Fibroblast of lung (primary cell): ENCODE data around the gene SLC38A8. TPM values are rescaled to one million over a fixed set of nuclear protein-coding genes. Genes with fewer than 3 reads are reported as not detected.

ENCODE experiments used
- DNase-seq, 2 donors: peaks; one replicate each; pipeline versions ENCODE4 v3.0.0 to v3.0.0-alpha.2; 2010; ENCODE audit warnings: low read depth in 2 of 2
- H2AFZ ChIP-seq: 2 replicates; pipeline ENCODE4 v1.5.1; 2012; ENCODE audit warnings: low read length, control low read depth, inconsistent platforms
- H3K27ac ChIP-seq: 2 replicates; pipeline ENCODE4 v1.5.1; 2011; ENCODE audit warnings: low read length, control low read depth; ENCODE audit not compliant: insufficient read depth
- H3K27me3 ChIP-seq: 2 replicates; pipeline ENCODE4 v1.5.1; 2011; ENCODE audit warnings: mild to moderate bottlenecking, low read length; ENCODE audit not compliant: control insufficient read depth, insufficient read depth
- H3K36me3 ChIP-seq: 2 replicates; pipeline ENCODE4 v1.5.1; 2011; ENCODE audit warnings: low read length; ENCODE audit not compliant: control insufficient read depth, insufficient read depth
- H3K4me1 ChIP-seq: 2 replicates; pipeline ENCODE4 v1.5.1; 2011; ENCODE audit warnings: low read length; ENCODE audit not compliant: control insufficient read depth, insufficient read depth; ENCODE audit errors: extremely low read depth
- H3K4me2 ChIP-seq: 2 replicates; pipeline ENCODE4 v1.5.1; 2011; ENCODE audit warnings: low read length, control low read depth; ENCODE audit not compliant: insufficient read depth; ENCODE audit errors: extremely low read depth
- H3K4me3 ChIP-seq, 4 experiments: fragments of 200-600 bp in 1 of 4; sonication (generic) in 1 of 4; replicated peaks in 1 of 4; 2 replicates each; pipeline ENCODE4 v1.5.1; 2011 to 2016; ENCODE audit warnings: low read length in 4 of 4, low read depth in 3 of 4, mild to moderate bottlenecking in 3 of 4, control low read depth in 2 of 4, inconsistent platforms in 1 of 4, mixed read lengths in 1 of 4; ENCODE audit not compliant: insufficient read depth in 1 of 4; ENCODE audit errors: control extremely low read depth in 1 of 4
- H3K79me2 ChIP-seq: 2 replicates; pipeline ENCODE4 v1.5.1; 2012; ENCODE audit warnings: mild to moderate bottlenecking, low read length, inconsistent platforms; ENCODE audit not compliant: control insufficient read depth, insufficient read depth
- H3K9ac ChIP-seq: 2 replicates; pipeline ENCODE4 v1.5.1; 2011; ENCODE audit warnings: mild to moderate bottlenecking, low read length, control low read depth; ENCODE audit not compliant: insufficient read depth
- H3K9me3 ChIP-seq: 2 replicates; pipeline ENCODE4 v1.5.1; 2012; ENCODE audit warnings: low read depth, low read length; ENCODE audit not compliant: control insufficient read depth, insufficient read depth
- H4K20me1 ChIP-seq: 2 replicates; pipeline ENCODE4 v1.5.1; 2011; ENCODE audit warnings: low read length; ENCODE audit not compliant: control insufficient read depth, insufficient read depth; ENCODE audit errors: extremely low read depth
- EZH2 ChIP-seq: IDR thresholded peaks from 2 replicates; pipeline ENCODE4 v1.5.1; 2012; ENCODE audit warnings: low read length, control low read depth, mild to moderate bottlenecking; ENCODE audit errors: missing control alignments
- polyA plus RNA-seq, 2 donors: library from polyadenylated mRNA; depleted of rRNA in 1 of 2; stranded (reverse) in 1 of 2; unstranded in 1 of 2; fragments of >200 nt; gene quantifications; 2 replicates each; pipeline ENCODE4 v1.2.1, GENCODE V29; 2011 to 2012; ENCODE audit warnings: missing spikeins in 1 of 2
- total RNA-seq: library from RNA; depleted of rRNA; stranded (reverse); fragments of >200 nt; gene quantifications from 2 replicates; pipeline ENCODE4 v1.2.1, GENCODE V29; 2014
- TF ChIP-seq, protein P1 (sequence below), 2 donors: IDR thresholded peaks in 1 of 2; conservative IDR thresholded peaks in 1 of 2; 1 replicate in 1 of 2; 2 replicates in 1 of 2; pipeline ENCODE4 v1.5.1; 2011 to 2012; ENCODE audit warnings: low read length in 2 of 2, control low read depth in 1 of 2, inconsistent platforms in 1 of 2, low read depth in 1 of 2, mild to moderate bottlenecking in 1 of 2

SLC38A8 gene
- total and polyA plus RNA-seq, 2 donors (not counting 1 experiment from before 2014, with no cell fraction given), result not detected

GRCh38 chr16:84003038-84003437, 39.6 kb downstream of the SLC38A8 start:
- H3K4me2 ChIP-seq, result no peak overlapping the region
- no peaks in the 10 kb centered on the region for H3K36me3 ChIP-seq
- H3K27ac ChIP-seq, result no peak overlapping the region
- no peaks in the 10 kb centered on the region for H3K4me1 ChIP-seq
- no peak for DNase-seq
- H2AFZ ChIP-seq, result no peak overlapping the region
- H3K9ac ChIP-seq, result no peak overlapping the region
- H3K79me2 ChIP-seq, result no peaks in the 10 kb centered on the region
- no peaks in the 10 kb centered on the region for H3K9me3 ChIP-seq
- H4K20me1 ChIP-seq, result no peaks in the 10 kb centered on the region
- TF ChIP-seq, protein P1, sequence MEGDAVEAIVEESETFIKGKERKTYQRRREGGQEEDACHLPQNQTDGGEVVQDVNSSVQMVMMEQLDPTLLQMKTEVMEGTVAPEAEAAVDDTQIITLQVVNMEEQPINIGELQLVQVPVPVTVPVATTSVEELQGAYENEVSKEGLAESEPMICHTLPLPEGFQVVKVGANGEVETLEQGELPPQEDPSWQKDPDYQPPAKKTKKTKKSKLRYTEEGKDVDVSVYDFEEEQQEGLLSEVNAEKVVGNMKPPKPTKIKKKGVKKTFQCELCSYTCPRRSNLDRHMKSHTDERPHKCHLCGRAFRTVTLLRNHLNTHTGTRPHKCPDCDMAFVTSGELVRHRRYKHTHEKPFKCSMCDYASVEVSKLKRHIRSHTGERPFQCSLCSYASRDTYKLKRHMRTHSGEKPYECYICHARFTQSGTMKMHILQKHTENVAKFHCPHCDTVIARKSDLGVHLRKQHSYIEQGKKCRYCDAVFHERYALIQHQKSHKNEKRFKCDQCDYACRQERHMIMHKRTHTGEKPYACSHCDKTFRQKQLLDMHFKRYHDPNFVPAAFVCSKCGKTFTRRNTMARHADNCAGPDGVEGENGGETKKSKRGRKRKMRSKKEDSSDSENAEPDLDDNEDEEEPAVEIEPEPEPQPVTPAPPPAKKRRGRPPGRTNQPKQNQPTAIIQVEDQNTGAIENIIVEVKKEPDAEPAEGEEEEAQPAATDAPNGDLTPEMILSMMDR (conservative IDR thresholded peaks at IDR 0.05 in 1 of 2, IDR thresholded peaks at IDR 0.05 in 1 of 2; ENCODE audit: low read depth in 1 of 2, low read length in 2 of 2), result no peak
- H3K27me3 ChIP-seq, result peaks cover 18% of the 10 kb centered on the region
- H3K4me3 ChIP-seq, result no peak overlapping the region

GRCh38 chr16:84001726-84002125, 40.9 kb downstream of the SLC38A8 start:
- H3K9ac ChIP-seq, result no peak overlapping the region
- H3K4me2 ChIP-seq, result no peak overlapping the region
- H3K4me3 ChIP-seq, result no peak overlapping the region
- H3K9me3 ChIP-seq, result no peaks in the 10 kb centered on the region
- TF ChIP-seq EZH2, result no peak
- TF ChIP-seq, protein P1 (conservative IDR thresholded peaks at IDR 0.05 in 1 of 2, IDR thresholded peaks at IDR 0.05 in 1 of 2; ENCODE audit: low read depth in 1 of 2, low read length in 2 of 2), result no peak
- H3K27me3 ChIP-seq, result peaks cover 18% of the 10 kb centered on the region
- no peak overlapping the region for H3K27ac ChIP-seq
- no peaks in the 10 kb centered on the region for H4K20me1 ChIP-seq
- no peak for DNase-seq
- no peaks in the 10 kb centered on the region for H3K4me1 ChIP-seq
- H3K36me3 ChIP-seq, result no peaks in the 10 kb centered on the region
- H2AFZ ChIP-seq, result no peak overlapping the region
- no peaks in the 10 kb centered on the region for H3K79me2 ChIP-seq

GRCh38 chr16:84000989-84001642, 41.5 kb downstream of the SLC38A8 start:
- Histone ChIP-seq H3K4me3 (no peak overlapping the region), H3K36me3 (no peaks in the 10 kb centered on the region), H3K9me3 (no peaks in the 10 kb centered on the region), H3K27me3 (peaks cover 15% of the 10 kb centered on the region), H3K4me1 (no peaks in the 10 kb centered on the region), H4K20me1 (no peaks in the 10 kb centered on the region), H3K27ac (no peak overlapping the region), H3K9ac (no peak overlapping the region), H2AFZ (no peak overlapping the region), H3K4me2 (no peak overlapping the region), H3K79me2 (no peaks in the 10 kb centered on the region)
- no peak for DNase-seq
- TF ChIP-seq, protein P1 (conservative IDR thresholded peaks at IDR 0.05 in 1 of 2, IDR thresholded peaks at IDR 0.05 in 1 of 2; ENCODE audit: low read depth in 1 of 2, low read length in 2 of 2), result no peak
- no peak for TF ChIP-seq EZH2
